ENCODE data around the gene MAVS. TPM values are rescaled to one million over a fixed set of nuclear protein-coding genes. Genes with fewer than 3 reads are reported as not detected.

MAVS gene
- total RNA-seq, 1 experiment from 2014 or later = 23.4 TPM

GRCh38 chr20:3804254-3804751, 42.3 kb upstream of the MAVS start (continued):
- TF ChIP-seq, protein P1, sequence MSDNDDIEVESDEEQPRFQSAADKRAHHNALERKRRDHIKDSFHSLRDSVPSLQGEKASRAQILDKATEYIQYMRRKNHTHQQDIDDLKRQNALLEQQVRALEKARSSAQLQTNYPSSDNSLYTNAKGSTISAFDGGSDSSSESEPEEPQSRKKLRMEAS (CRISPR knock-in tag; IDR thresholded peaks at IDR 0.05) = no peak
- TF ChIP-seq TEAD1 (CRISPR knock-in tag; IDR thresholded peaks at IDR 0.05) (no peak), CREB1 (CRISPR knock-in tag; IDR thresholded peaks at IDR 0.05) (no peak), PRRX2 (CRISPR knock-in tag; IDR thresholded peaks at IDR 0.05) (no peak), ETV6 (CRISPR knock-in tag; IDR thresholded peaks at IDR 0.05) (no peak)
- TF ChIP-seq, protein P2, sequence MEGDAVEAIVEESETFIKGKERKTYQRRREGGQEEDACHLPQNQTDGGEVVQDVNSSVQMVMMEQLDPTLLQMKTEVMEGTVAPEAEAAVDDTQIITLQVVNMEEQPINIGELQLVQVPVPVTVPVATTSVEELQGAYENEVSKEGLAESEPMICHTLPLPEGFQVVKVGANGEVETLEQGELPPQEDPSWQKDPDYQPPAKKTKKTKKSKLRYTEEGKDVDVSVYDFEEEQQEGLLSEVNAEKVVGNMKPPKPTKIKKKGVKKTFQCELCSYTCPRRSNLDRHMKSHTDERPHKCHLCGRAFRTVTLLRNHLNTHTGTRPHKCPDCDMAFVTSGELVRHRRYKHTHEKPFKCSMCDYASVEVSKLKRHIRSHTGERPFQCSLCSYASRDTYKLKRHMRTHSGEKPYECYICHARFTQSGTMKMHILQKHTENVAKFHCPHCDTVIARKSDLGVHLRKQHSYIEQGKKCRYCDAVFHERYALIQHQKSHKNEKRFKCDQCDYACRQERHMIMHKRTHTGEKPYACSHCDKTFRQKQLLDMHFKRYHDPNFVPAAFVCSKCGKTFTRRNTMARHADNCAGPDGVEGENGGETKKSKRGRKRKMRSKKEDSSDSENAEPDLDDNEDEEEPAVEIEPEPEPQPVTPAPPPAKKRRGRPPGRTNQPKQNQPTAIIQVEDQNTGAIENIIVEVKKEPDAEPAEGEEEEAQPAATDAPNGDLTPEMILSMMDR (IDR thresholded peaks at IDR 0.05) = no peak
- TF ChIP-seq, protein P3, sequence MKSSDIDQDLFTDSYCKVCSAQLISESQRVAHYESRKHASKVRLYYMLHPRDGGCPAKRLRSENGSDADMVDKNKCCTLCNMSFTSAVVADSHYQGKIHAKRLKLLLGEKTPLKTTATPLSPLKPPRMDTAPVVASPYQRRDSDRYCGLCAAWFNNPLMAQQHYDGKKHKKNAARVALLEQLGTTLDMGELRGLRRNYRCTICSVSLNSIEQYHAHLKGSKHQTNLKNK (CRISPR knock-in tag; IDR thresholded peaks at IDR 0.05) = no peak

GRCh38 chr20:3804781-3805180, 41.9 kb upstream of the MAVS start:
- no peak for DNase-seq (ENCODE audit: low spot score)
- POLR2A ChIA-PET = no interaction called here

GRCh38 chr20:3808544-3808943, 38.1 kb upstream of the MAVS start:
- ATAC-seq (no peak), DNase-seq (ENCODE audit: low spot score) (no peak)
- Mint-ChIP-seq H3K9me3 (peaks cover 4% of the 10 kb centered on the region; the same call in 1 of the 2 replicates), H3K4me1 (peaks cover 19% of the 10 kb centered on the region), H3K4me3 (no peak overlapping the region), H3K27me3 (ENCODE audit: low read depth) (peaks cover 6% of the 10 kb centered on the region; the same call in 1 of the 2 replicates), H3K27ac (no peak overlapping the region), H3K36me3 (peaks cover 24% of the 10 kb centered on the region)
- ChIA-PET POLR2A (no interaction called here), CTCF (no interaction called here)
- TF ChIP-seq HMGA2 (CRISPR knock-in tag; IDR thresholded peaks at IDR 0.05) (no peak), CREM (CRISPR knock-in tag; IDR thresholded peaks at IDR 0.05) (no peak), USF2 (CRISPR knock-in tag; IDR thresholded peaks at IDR 0.05) (no peak), NR2C2 (CRISPR knock-in tag; IDR thresholded peaks at IDR 0.05) (no peak), GRHL2 (CRISPR knock-in tag; IDR thresholded peaks at IDR 0.05; ENCODE audit: insufficient replicate concordance, severe bottlenecking) (no peak), ZNF512 (CRISPR knock-in tag; IDR thresholded peaks at IDR 0.05; ENCODE audit: borderline replicate concordance) (no peak), OVOL2 (CRISPR knock-in tag; IDR thresholded peaks at IDR 0.05; ENCODE audit: borderline replicate concordance) (no peak), ZSCAN18 (CRISPR knock-in tag; IDR thresholded peaks at IDR 0.05) (no peak)
- TF ChIP-seq, protein P4, sequence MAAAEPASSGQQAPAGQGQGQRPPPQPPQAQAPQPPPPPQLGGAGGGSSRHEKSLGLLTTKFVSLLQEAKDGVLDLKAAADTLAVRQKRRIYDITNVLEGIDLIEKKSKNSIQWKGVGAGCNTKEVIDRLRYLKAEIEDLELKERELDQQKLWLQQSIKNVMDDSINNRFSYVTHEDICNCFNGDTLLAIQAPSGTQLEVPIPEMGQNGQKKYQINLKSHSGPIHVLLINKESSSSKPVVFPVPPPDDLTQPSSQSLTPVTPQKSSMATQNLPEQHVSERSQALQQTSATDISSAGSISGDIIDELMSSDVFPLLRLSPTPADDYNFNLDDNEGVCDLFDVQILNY (CRISPR knock-in tag; IDR thresholded peaks at IDR 0.05) = no peak

More at GRCh38 chr20:3804781-3805180, 41.9 kb upstream of the MAVS start:
- H3K27ac Mint-ChIP-seq = no peak overlapping the region
- peaks cover 6% of the 10 kb centered on the region; the same call in 1 of the 2 replicates for H3K27me3 Mint-ChIP-seq (ENCODE audit: low read depth)
- no peak overlapping the region for H3K4me3 Mint-ChIP-seq
- peaks cover 35% of the 10 kb centered on the region for H3K4me1 Mint-ChIP-seq
- CTCF ChIA-PET = interaction anchor here (0.8 to 1.1 kb wide), 2 partner anchors 14 to 50 kb away, joined by 3 to 4 read pairs; no protein-coding TSS in a partner anchor
- H3K9me3 Mint-ChIP-seq = peaks cover 4% of the 10 kb centered on the region; the same call in 1 of the 2 replicates
- peaks cover 49% of the 10 kb centered on the region for H3K36me3 Mint-ChIP-seq
- no peak for ATAC-seq
- TF ChIP-seq ZNF671 (CRISPR knock-in tag; IDR thresholded peaks at IDR 0.05) (no peak), NFE2L1 (CRISPR knock-in tag; IDR thresholded peaks at IDR 0.05) (no peak), TCF7 (CRISPR knock-in tag; IDR thresholded peaks at IDR 0.05; ENCODE audit: low read depth) (no peak), ETV6 (CRISPR knock-in tag; IDR thresholded peaks at IDR 0.05) (no peak), MXD4 (CRISPR knock-in tag; IDR thresholded peaks at IDR 0.05; ENCODE audit: borderline replicate concordance) (no peak), ZNF232 (CRISPR knock-in tag; IDR thresholded peaks at IDR 0.05) (no peak)
- TF ChIP-seq, protein P5, sequence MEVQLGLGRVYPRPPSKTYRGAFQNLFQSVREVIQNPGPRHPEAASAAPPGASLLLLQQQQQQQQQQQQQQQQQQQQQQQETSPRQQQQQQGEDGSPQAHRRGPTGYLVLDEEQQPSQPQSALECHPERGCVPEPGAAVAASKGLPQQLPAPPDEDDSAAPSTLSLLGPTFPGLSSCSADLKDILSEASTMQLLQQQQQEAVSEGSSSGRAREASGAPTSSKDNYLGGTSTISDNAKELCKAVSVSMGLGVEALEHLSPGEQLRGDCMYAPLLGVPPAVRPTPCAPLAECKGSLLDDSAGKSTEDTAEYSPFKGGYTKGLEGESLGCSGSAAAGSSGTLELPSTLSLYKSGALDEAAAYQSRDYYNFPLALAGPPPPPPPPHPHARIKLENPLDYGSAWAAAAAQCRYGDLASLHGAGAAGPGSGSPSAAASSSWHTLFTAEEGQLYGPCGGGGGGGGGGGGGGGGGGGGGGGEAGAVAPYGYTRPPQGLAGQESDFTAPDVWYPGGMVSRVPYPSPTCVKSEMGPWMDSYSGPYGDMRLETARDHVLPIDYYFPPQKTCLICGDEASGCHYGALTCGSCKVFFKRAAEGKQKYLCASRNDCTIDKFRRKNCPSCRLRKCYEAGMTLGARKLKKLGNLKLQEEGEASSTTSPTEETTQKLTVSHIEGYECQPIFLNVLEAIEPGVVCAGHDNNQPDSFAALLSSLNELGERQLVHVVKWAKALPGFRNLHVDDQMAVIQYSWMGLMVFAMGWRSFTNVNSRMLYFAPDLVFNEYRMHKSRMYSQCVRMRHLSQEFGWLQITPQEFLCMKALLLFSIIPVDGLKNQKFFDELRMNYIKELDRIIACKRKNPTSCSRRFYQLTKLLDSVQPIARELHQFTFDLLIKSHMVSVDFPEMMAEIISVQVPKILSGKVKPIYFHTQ (CRISPR knock-in tag; IDR thresholded peaks at IDR 0.05) = no peak
